GM06990 (cell line): ENCODE results near the gene DIAPH3.

ENCODE experiments used
- DNase-seq: peaks from one replicate; pipeline ENCODE4 v3.0.0-alpha.2; 2011; ENCODE audit not compliant: insufficient read length; ENCODE audit errors: extremely low read depth
- H3K27me3 ChIP-seq: replicated peaks from 2 replicates; pipeline ENCODE4 v1.6.0; 2011; ENCODE audit warnings: low read length; ENCODE audit not compliant: control insufficient read depth, insufficient read depth
- H3K36me3 ChIP-seq: 2 replicates; pipeline ENCODE4 v1.5.1; 2011; ENCODE audit warnings: low read length; ENCODE audit not compliant: control insufficient read depth, insufficient read depth
- H3K4me3 ChIP-seq: replicated peaks from 2 replicates; pipeline ENCODE4 v1.5.1; 2011; ENCODE audit warnings: low read depth, mild to moderate bottlenecking, control low read depth, low read length
- TF ChIP-seq, protein P1 (sequence below): IDR thresholded peaks from 2 replicates; pipeline ENCODE4 v1.5.1; 2011; ENCODE audit warnings: low read length, control low read depth, mild to moderate bottlenecking, inconsistent platforms; ENCODE audit not compliant: insufficient read depth, poor library complexity, severe bottlenecking

DIAPH3 gene

DNA sequence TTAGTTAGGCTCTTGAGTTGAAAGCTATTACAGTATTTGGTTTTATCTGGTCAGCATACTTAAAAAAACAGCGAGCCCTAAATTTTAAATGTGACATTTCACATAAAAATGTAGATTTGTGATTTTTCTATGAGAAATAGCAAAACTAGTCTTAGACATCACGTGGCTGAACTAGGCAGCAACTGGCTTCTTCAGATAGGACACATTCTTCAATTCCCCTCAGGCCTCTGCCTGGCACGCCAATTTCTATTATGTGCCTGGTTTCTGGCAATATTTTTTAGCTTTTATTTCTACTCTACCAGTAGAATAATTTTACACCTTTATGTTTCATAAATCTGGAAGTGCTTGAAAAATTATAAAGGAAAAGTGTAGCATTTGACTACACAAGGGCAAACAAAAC, 433.7 kb downstream of the DIAPH3 start:
- DNase-seq = no peak
- TF ChIP-seq, protein P1, sequence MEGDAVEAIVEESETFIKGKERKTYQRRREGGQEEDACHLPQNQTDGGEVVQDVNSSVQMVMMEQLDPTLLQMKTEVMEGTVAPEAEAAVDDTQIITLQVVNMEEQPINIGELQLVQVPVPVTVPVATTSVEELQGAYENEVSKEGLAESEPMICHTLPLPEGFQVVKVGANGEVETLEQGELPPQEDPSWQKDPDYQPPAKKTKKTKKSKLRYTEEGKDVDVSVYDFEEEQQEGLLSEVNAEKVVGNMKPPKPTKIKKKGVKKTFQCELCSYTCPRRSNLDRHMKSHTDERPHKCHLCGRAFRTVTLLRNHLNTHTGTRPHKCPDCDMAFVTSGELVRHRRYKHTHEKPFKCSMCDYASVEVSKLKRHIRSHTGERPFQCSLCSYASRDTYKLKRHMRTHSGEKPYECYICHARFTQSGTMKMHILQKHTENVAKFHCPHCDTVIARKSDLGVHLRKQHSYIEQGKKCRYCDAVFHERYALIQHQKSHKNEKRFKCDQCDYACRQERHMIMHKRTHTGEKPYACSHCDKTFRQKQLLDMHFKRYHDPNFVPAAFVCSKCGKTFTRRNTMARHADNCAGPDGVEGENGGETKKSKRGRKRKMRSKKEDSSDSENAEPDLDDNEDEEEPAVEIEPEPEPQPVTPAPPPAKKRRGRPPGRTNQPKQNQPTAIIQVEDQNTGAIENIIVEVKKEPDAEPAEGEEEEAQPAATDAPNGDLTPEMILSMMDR = no peak
- Histone ChIP-seq H3K36me3 (no peaks in the 10 kb centered on the region), H3K4me3 (no peak overlapping the region), H3K27me3 (no peaks in the 10 kb centered on the region)

DNA sequence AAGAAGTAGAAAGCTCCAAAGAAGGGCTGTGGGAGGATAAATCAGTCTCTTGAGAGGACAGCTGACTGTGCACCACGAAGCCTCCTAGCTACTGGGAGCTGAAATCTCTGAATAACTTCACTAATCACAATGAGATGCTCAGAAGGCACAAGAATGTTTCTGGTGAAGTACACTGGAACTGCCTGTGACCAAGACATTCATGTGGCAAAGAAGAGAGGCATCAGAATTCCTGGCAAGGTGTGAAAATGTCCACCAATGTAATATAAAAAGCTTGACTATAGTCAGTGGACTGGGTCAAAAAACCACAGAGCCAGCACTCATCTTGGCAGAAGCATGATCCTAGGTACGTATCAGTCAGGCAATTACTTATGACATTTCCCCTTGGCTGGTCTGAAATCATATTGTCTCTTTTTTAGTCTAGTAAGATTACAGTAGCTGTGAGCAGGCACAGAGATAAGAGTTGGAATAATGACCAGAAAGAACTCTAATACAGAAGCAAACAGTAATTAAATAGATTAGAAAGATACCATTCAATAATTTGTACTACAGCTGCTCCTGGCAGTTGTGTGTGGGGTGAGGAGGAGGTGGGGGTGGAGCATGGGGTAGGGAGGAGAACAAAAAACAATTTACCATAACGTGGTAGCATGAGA, 434.7 kb downstream of the DIAPH3 start:
- no peak for DNase-seq
- no peaks in the 10 kb centered on the region for H3K27me3 ChIP-seq
- H3K36me3 ChIP-seq = no peaks in the 10 kb centered on the region
- no peak overlapping the region for H3K4me3 ChIP-seq
- TF ChIP-seq, protein P1 = no peak

DNA sequence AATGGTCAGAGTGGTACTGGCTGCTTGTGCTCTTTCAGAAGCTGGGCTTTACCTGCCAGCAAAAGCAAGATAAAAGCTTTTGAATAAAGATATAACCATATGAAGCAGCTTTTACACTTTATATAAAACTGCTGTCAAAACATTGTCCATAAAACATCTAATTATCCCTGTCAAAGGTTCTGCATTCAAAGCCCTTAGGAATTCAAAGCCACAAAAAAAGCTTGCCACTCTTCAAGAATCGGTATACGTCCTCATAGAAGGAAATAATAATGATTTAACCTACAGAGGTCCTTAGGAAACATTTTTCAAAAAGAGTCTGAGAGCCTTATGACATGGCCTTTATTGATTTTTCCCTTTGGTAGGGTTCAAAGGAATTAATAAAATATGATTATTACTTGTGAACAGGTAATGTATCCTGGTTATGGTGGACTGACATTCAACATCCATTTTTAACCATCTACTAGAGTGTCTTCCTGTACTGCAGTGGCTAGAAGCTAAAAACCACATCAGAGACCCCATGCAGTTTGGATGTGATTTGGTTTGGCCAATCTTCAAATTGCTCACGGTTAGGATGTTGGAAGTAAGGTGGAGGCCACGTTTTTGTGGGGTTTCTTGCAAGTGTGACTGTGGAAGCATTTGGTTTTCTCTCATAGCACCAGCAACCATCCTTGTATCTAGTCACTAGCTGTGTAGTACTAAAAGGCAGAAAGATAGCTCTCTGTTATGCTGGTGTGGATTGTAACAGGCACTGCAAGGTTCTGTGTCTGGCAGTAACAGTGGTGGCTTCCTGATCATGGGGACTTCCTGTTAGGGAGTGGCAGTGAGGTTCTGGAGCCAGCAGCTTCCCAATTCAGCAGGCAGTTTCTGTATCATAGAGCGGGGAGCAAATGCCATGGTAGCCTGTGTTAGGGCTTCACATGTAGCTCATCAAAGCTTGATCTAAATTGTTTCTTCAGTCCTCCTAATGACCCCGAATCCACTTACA, 441.5 kb downstream of the DIAPH3 start:
- no peak for DNase-seq
- Histone ChIP-seq H3K36me3 (no peaks in the 10 kb centered on the region), H3K27me3 (no peaks in the 10 kb centered on the region), H3K4me3 (no peak overlapping the region)
- TF ChIP-seq, protein P1 = no peak

DNA sequence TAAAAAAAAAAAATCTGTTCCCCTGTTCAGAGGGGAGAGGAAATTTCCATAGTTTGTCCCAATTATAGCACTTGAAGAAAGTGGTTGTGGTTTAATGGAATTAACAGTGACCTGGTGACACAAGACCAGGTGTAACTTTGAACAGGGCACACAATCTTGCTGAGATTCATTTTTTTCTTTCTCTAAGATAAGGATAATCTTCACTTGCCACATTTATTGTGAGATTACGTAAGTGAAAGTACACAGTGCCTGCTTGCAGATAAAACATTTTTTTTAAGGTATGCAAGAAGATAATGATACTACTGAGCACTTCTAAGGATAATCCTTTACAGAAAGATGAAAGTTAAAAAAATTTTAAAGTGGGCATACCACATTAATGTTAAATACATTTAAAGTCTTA, 448.1 kb downstream of the DIAPH3 start:
- H3K36me3 ChIP-seq = no peaks in the 10 kb centered on the region
- TF ChIP-seq, protein P1 = no peak
- H3K27me3 ChIP-seq = no peaks in the 10 kb centered on the region
- DNase-seq = no peak
- no peak overlapping the region for H3K4me3 ChIP-seq

DNA sequence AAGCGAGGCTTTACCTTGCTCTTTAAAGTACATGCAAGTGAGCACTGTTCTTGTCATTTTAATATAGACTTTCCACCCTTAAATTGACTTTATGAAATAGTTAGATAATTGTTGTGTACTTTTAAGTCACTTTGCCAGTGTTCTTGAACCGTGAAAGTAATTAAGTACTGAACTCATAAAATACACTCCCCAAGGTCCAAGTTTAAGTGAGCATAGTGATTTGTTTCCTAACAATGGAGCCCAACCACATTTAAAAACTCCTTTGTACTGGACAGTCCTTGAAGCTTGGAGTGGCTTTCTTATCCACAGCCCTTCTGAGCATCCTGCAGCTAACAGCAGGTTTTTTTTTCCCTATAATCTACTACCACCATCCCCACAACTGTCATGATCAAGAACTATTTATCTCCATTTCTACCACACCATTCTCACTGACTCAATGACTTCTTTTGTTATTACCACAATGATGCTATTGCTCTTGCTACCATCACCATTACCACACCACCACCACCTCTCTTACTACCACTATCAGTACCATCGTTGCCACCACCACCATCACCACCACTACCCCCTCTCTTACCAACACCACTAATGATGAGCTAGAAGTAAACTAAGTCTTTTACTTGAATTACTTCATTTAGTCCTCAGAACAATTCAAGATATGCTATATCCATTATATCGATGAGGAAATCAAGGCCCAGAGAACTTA, 452.6 kb downstream of the DIAPH3 start:
- Histone ChIP-seq H3K27me3 (no peaks in the 10 kb centered on the region), H3K4me3 (no peak overlapping the region), H3K36me3 (no peaks in the 10 kb centered on the region)
- TF ChIP-seq, protein P1 = no peak
- no peak for DNase-seq
